HG02885 (cell line): ENCODE results near the gene KCNQ1OT1.
A peak's percentile ranks its signal among the peaks of the same experiment; 100 is the strongest.
"Not testable (repeated sequence)": the region's sequence is repeated elsewhere in the genome, so short reads cannot be mapped to it uniquely, and the experiment has no call there.

ENCODE experiments used
- ATAC-seq: cut with Tn5 transposase; IDR thresholded peaks from one replicate; pipeline ENCODE4 v1.9.1; 2021; ENCODE audit warnings: mild to moderate bottlenecking; ENCODE audit not compliant: unreplicated experiment, poor library complexity

Gene KCNQ1OT1

GRCh38 chr11:2639763-2640162 is 60.0 kb downstream of the KCNQ1OT1 start:
- ATAC-seq = not testable (repeated sequence)

GRCh38 chr11:2631161-2631560 is 68.6 kb downstream of the KCNQ1OT1 start:
- no peak for ATAC-seq

GRCh38 chr11:2630679-2631078 is 69.1 kb downstream of the KCNQ1OT1 start:
- ATAC-seq = no peak

- no peak for ATAC-seq
Measured at GRCh38 chr11:2625183-2625582, 74.6 kb downstream of the KCNQ1OT1 start.

DNA sequence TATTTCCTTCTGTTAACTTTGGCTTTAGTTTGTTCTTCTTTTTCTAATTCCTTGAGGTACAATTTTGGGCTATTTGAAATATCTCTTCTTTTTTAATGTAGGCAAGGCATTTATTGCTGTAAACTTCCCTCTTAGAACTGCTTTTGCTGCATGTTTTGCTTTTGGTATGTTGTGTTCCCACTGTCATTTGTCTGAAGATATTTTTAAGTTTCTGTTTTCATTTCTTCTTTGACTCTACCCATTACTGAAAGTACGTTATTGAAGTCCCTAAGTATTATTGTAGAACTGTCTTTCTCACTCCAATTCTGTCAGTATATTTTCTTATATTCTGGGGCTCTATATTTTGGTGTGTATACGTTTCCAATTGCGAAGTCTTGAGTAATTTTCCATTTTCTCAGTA is 77.9 kb downstream of the KCNQ1OT1 start:
- ATAC-seq = peak; percentile 47

GRCh38 chr11:2612884-2613571 is 86.8 kb downstream of the KCNQ1OT1 start:
- no peak for ATAC-seq

DNA sequence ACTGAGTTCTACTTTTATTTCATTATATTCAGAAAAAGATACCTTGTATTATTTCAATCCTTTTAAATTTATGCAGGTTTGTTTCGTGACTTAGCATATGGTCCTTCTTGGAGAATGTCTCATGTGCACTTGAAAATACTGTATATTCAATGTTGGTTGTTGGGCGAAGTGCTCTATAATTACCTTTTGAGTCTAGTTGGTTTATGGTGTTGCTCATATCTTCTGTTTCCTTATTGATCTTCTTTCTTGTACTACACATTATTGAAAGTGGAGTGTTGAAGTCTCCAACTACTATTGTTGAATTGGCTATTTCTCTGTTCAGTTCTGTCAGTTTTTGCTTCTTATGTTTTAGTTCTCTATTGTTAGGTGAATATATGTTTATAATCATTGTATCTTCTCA is 90.4 kb downstream of the KCNQ1OT1 start:
- ATAC-seq = no peak

- no peak for ATAC-seq
Measured at GRCh38 chr11:2599561-2600189, 100.1 kb downstream of the KCNQ1OT1 start.

DNA sequence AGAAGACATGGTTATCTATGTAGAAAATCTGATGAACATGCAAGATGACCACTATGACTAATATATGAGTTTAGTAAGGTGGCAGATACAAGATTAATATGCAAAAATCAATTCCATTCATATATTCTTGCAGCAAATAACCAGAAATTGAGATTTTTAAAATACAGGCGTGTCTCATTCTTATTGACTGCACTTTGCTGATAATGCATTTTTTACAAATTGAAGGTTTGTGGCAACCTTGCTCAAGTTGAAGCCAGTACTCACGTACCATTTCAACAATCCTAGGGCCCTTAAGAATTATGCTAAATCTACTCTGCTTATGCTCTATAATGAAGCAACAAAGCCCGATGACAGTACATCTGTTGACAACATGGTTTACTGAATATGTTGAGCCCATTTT is 104.6 kb downstream of the KCNQ1OT1 start:
- no peak for ATAC-seq

GRCh38 chr11:2594267-2594666 is 105.5 kb downstream of the KCNQ1OT1 start:
- ATAC-seq = no peak

DNA sequence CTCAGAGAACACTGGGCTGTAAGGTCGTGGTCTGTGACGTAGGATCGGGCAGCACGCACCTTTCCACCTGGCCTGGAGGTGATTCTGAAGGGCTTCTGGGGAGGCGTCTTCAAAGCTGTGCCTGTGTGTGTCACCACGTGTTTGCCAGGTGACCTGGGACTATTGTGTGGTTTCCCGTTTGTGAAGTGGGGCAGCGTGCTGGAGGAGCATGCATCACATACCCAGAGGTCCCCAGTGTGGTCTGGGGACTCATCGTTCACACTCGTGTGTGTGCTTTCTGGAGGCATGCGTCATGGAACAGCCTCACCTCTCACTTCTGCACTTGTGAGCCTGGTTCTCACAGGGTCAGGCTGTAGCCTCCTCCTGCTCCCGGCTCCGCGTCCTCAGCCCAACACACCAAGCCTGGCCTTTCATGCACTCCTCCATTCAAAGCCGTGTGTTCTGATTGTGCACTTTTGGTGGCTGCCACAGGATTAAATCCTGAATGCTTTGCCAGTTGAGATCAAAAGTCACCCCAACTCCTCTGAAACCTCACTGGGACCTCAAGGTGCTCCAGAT is 106.3 kb downstream of the KCNQ1OT1 start:
- no peak for ATAC-seq

GRCh38 chr11:2592559-2593392 is 107.0 kb downstream of the KCNQ1OT1 start:
- ATAC-seq = no peak

- no peak for ATAC-seq
Measured at GRCh38 chr11:2591805-2592204, 108.0 kb downstream of the KCNQ1OT1 start.

DNA sequence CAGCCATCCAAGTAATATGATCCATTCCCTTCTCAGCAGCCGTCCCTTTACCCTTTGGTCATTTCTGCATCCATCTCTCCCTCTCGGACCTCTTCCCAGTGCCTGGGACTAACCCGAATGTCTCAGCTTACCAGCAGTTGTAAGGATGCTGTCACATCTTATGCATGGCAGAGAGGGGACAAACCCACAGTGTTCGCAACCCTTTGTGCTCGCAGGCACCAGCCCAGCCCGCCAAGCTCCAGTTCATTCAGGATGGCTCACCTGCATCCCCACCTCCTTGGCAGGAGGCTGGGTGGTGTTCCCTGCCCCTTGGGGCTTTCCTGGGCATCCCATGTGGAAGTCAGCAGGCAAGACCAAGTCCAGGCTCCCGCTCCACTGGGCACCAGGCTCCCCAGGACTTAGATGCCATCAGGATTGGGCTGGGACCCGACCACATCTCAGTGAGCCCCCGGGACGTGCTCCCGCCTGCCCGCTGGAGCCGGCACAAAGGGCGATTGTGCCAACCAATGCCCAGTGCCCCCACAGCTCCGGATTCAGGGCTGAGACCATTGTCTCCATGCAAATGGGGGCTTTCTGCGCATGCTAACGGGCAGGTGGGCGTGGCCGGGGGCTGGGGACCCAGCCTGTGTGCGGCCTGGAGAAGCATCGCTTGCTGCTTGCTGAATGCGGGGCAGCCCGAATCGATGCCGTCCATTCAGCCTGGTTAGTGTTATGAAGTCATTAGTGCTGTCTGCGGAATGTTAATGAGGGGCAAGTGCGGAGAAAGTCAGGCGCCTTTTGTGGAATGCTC is 108.6 kb downstream of the KCNQ1OT1 start:
- ATAC-seq = no peak

GRCh38 chr11:2590131-2590964 is 109.4 kb downstream of the KCNQ1OT1 start:
- ATAC-seq = no peak

DNA sequence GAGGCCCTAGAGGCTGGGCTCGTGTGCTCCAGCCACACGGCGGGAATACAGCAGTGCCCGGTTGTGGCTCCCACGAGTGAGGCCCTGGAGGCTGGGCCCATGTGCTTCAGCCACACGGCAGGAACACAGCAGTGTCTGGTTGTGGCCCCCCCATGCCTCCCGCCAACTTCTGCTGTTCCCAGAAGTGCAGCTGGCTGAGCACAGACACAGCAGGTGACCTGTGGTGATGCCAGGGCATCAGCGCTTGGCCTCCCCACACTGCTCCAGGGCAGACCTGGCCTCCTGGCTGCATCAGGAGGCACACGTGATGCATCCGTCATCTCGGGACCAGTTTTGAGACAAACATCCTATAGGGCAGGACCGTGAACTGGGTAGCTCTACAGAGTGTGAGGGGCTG is 110.3 kb downstream of the KCNQ1OT1 start:
- no peak for ATAC-seq

GRCh38 chr11:2588809-2589537 is 110.8 kb downstream of the KCNQ1OT1 start:
- ATAC-seq = no peak

DNA sequence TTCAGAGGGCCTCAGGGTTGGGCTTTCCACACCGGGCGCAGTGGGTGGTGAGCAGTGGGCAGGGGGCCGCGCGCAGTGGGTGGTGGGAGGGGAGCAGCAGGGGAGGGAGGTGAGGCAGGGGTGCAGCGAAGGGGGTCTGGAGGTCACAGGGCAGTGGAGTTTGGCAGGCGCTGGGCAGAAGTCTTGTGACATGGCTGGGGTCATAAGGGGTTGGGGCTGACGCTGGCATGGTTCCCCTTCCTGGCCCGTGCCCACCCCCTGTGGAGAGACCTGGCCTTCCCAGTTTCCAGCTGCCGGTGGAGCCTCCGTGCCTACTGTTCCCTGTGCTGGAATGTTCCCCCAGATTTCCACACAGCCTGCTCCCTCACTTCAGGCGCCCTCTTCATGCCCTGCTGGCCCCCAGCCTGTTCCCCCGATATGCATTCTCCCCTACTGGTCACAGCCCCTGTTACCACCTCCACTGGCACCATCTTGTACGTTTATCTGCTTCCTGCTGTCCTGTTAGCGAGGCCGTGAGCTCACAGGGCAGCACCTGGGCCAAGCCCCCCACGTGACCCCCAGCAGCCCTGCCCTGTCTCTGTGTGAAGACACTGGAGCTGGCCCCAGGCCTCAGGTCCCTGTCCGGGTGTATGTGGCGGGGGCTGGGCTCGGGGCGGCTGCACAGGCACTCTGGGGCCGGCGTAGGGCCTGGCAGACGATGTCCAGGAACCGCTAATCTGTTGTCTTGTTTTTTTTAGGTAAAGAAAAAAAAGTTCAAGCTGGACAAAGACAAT is 111.6 kb downstream of the KCNQ1OT1 start:
- ATAC-seq = no peak
